ENCODE data around the gene HIVEP3.

The HIVEP3 gene

DNA sequence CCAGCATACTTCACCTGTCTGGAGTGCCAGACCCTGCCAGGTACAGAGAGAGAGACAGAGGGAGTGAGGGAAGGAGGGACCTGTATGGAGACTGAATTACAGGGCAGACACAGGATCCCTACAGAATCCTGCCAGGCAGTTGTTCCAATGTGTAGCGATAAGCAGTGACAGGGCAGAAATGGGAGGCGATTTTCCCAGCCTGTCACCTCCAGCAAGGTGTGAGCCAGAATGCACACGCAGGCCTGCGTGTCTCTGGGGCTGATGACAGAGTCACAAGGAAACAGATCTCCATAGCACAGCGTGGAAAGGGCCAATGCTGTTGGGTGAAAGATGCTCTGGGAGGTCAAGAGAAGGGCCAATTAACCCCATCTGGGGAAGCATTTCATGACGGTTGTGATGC lies 111.3 kb downstream of the HIVEP3 start:
- Histone ChIP-seq H3K4me3 (ENCODE audit: low read depth, low read length) (no peak overlapping the region), H3K9me3 (ENCODE audit: control insufficient read depth, insufficient read depth, low read depth, low read length) (no peaks in the 10 kb centered on the region), H3K4me1 (ENCODE audit: control insufficient read depth, insufficient read depth, low read length) (no peaks in the 10 kb centered on the region), H3K27ac (ENCODE audit: extremely low read depth, low read depth, low read length) (no peak overlapping the region), H3K36me3 (ENCODE audit: control insufficient read depth in 2 of 2, insufficient read depth in 1 of 2, low read length in 2 of 2) (no peaks in the 10 kb centered on the region)
- ChIA-PET CTCF (interaction anchor here (0.7 kb wide), 1 partner anchor 548 kb away, joined by 6 read pairs; no protein-coding TSS in a partner anchor), POLR2A (no interaction called here)
- TF ChIP-seq, protein P1, sequence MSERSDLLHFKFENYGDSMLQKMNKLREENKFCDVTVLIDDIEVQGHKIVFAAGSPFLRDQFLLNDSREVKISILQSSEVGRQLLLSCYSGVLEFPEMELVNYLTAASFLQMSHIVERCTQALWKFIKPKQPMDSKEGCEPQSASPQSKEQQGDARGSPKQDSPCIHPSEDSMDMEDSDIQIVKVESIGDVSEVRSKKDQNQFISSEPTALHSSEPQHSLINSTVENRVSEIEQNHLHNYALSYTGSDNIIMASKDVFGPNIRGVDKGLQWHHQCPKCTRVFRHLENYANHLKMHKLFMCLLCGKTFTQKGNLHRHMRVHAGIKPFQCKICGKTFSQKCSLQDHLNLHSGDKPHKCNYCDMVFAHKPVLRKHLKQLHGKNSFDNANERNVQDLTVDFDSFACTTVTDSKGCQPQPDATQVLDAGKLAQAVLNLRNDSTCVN (tag by site-specific recombination; optimal IDR thresholded peaks at IDR 0.05): no peak
- TF ChIP-seq KLF7 (tag by site-specific recombination; IDR thresholded peaks at IDR 0.05; ENCODE audit: borderline replicate concordance): no peak
- TF ChIP-seq, protein P2, sequence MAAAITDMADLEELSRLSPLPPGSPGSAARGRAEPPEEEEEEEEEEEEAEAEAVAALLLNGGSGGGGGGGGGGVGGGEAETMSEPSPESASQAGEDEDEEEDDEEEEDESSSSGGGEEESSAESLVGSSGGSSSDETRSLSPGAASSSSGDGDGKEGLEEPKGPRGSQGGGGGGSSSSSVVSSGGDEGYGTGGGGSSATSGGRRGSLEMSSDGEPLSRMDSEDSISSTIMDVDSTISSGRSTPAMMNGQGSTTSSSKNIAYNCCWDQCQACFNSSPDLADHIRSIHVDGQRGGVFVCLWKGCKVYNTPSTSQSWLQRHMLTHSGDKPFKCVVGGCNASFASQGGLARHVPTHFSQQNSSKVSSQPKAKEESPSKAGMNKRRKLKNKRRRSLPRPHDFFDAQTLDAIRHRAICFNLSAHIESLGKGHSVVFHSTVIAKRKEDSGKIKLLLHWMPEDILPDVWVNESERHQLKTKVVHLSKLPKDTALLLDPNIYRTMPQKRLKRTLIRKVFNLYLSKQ (tag by site-specific recombination; IDR thresholded peaks at IDR 0.05; ENCODE audit: borderline replicate concordance): no peak

DNA sequence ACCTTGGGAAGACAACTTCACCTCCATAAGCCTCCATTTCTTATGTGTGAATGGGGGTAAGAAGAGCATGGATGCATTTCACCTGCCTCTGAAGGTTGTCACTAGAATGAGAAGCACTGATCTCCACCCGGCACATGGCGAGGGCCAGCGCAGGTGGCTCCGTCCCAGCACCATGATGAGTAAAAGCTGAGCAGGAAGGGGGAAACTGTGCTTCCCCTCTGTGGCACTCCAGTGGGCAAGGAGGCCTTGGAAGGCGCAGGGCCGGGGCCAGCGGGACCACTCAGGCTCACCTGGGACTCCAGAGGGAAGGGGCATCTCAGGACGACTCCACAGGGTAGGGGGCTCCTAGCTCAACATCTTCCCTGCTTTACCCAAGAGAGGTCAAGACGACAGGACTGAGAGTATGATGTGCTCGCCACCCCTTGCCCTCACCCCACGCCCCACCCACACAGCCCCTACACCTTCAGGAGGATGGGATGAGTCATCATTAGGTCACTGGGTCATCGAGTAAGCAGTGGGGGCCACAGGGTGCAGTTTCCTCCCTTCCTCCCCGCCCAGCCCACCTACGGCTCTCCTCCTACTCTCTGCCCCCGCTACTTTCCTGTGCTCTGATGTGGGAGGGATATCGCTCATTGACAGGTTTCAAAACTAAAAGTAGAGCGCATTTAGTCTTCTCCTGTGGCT lies 112.1 kb downstream of the HIVEP3 start:
- Histone ChIP-seq H3K4me3 (ENCODE audit: low read depth, low read length) (no peak overlapping the region), H3K36me3 (ENCODE audit: control insufficient read depth in 2 of 2, insufficient read depth in 1 of 2, low read length in 2 of 2) (no peaks in the 10 kb centered on the region), H3K27ac (ENCODE audit: extremely low read depth, low read depth, low read length) (no peak overlapping the region), H3K9me3 (ENCODE audit: control insufficient read depth, insufficient read depth, low read depth, low read length) (no peaks in the 10 kb centered on the region), H3K4me1 (ENCODE audit: control insufficient read depth, insufficient read depth, low read length) (no peaks in the 10 kb centered on the region)
- POLR2A ChIA-PET: no interaction called here
- CTCF ChIA-PET: interaction anchor here (0.6 to 1.0 kb wide), 3 partner anchors 11 to 547 kb away, joined by 3 to 6 read pairs (median 4); no protein-coding TSS in a partner anchor
- no peak for TF ChIP-seq ZBTB21 (tag by site-specific recombination; IDR thresholded peaks at IDR 0.05)
- no peak for TF ChIP-seq SALL2 (tag by site-specific recombination; IDR thresholded peaks at IDR 0.05; ENCODE audit: borderline replicate concordance)
- TF ChIP-seq ZIC2 (tag by site-specific recombination; IDR thresholded peaks at IDR 0.05): peak; percentile 26; the same call in 1 of the 2 replicates
- TF ChIP-seq ZFHX2 (tag by site-specific recombination; conservative IDR thresholded peaks at IDR 0.05): peak; percentile 99
- no peak for TF ChIP-seq ZNF2 (tag by site-specific recombination; IDR thresholded peaks at IDR 0.05)
- TF ChIP-seq, protein P3, sequence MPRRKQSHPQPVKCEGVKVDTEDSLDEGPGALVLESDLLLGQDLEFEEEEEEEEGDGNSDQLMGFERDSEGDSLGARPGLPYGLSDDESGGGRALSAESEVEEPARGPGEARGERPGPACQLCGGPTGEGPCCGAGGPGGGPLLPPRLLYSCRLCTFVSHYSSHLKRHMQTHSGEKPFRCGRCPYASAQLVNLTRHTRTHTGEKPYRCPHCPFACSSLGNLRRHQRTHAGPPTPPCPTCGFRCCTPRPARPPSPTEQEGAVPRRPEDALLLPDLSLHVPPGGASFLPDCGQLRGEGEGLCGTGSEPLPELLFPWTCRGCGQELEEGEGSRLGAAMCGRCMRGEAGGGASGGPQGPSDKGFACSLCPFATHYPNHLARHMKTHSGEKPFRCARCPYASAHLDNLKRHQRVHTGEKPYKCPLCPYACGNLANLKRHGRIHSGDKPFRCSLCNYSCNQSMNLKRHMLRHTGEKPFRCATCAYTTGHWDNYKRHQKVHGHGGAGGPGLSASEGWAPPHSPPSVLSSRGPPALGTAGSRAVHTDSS (tag by site-specific recombination; IDR thresholded peaks at IDR 0.05): no peak
- TF ChIP-seq, protein P4, sequence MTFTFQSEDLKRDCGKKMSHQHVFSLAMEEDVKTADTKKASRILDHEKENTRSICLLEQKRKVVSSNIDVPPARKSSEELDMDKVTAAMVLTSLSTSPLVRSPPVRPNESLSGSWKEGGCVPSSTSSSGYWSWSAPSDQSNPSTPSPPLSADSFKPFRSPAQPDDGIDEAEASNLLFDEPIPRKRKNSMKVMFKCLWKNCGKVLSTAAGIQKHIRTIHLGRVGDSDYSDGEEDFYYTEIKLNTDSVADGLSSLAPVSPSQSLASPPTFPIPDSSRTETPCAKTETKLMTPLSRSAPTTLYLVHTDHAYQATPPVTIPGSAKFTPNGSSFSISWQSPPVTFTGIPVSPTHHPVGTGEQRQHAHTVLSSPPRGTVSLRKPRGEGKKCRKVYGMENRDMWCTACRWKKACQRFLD (tag by site-specific recombination; IDR thresholded peaks at IDR 0.05): no peak
- peak; percentile 98 for TF ChIP-seq EGR2 (tag by site-specific recombination; IDR thresholded peaks at IDR 0.05; ENCODE audit: low read depth)
- TF ChIP-seq KLF7 (tag by site-specific recombination; IDR thresholded peaks at IDR 0.05; ENCODE audit: borderline replicate concordance): no peak
- no peak for TF ChIP-seq ZNF292 (tag by site-specific recombination; IDR thresholded peaks at IDR 0.05; ENCODE audit: borderline replicate concordance, low read depth)
- TF ChIP-seq ZNF416 (tag by site-specific recombination; IDR thresholded peaks at IDR 0.05): no peak
- TF ChIP-seq SP3 (tag by site-specific recombination; IDR thresholded peaks at IDR 0.05): no peak
- TF ChIP-seq, protein P5, sequence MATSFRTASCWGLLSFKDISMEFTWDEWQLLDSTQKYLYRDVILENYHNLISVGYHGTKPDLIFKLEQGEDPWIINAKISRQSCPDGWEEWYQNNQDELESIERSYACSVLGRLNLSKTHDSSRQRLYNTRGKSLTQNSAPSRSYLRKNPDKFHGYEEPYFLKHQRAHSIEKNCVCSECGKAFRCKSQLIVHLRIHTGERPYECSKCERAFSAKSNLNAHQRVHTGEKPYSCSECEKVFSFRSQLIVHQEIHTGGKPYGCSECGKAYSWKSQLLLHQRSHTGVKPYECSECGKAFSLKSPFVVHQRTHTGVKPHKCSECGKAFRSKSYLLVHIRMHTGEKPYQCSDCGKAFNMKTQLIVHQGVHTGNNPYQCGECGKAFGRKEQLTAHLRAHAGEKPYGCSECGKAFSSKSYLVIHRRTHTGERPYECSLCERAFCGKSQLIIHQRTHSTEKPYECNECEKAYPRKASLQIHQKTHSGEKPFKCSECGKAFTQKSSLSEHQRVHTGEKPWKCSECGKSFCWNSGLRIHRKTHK (tag by site-specific recombination; IDR thresholded peaks at IDR 0.05): no peak
- no peak for TF ChIP-seq ZBTB8A (tag by site-specific recombination; IDR thresholded peaks at IDR 0.05)
- no peak for TF ChIP-seq ZXDB (tag by site-specific recombination; IDR thresholded peaks at IDR 0.05)
- no peak for TF ChIP-seq ZNF654 (tag by site-specific recombination; IDR thresholded peaks at IDR 0.05; ENCODE audit: low read depth)

Measured in HEK293 (cell line).